Activated T-cell treated with anti-CD3 and anti-CD28 coated beads, Interleukin-2, amount 50 U/mL, for 1 hour (primary cell): ENCODE data around the gene RPP30.
"Not testable (repeated sequence)": the region's sequence is repeated elsewhere in the genome, so short reads cannot be mapped to it uniquely, and the experiment has no call there.

Experiments used
- DNase-seq: peaks from one replicate; pipeline ENCODE4 v3.0.0-alpha.2; 2020

The RPP30 gene

DNA sequence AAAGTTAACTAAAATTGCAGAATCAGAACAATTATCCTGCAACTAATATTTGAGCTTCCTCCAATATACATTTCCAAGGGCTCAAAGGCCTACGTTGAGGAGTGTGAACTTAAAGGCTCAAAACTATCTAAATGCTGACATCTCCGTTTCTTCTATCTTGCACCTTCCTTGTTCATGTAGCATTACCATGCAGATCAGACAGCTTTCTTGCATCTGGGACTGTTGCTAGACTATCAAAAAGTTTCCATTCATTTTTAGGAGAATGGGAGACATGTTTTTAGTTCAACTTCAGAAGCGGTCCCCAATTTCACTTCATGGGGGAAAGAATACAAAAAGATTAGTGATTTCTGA is 46.2 kb downstream of the RPP30 start:
- DNase-seq, result no peak

DNA sequence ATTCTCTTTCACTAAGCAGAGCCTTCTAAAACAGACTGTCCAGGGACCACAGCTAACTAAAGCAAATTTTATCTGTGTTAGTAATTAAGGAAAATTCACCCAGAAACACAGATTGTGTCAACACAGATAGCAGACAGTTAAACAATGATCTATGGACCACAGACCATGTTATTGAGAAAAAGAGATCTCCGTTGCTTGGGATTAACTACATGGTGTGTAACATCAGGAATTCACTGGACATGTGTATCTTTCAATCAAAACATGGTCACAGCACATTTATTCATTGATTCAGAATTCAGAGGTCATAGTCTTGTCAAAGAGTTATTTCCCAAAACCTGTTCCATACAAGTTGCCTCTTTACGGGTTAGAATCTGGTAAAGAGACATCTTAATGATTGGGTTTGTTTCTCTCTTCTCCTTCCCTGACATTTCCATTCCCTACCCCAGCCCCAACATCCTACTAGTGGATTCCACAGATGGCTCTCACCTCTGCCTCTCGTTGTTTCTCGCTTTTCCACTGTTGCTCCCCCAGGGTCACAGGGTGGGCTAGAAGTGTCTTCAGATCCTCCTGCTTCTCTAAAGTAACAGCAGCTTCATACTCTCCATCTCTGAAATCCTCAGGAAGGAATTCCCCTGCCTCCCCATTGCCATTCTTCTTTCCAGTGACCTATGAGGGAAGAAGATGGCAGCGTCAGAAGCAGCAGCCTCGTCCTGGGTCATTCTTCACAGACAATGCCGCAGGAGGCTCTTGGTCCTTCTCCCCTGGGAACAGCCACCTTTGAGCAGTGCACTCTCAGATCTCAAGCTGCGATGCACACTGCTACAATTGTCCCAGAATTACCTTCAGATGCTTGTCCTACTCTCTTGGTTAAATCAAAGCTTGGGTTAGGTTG is 48.2 kb downstream of the RPP30 start:
- DNase-seq, result no peak

DNA sequence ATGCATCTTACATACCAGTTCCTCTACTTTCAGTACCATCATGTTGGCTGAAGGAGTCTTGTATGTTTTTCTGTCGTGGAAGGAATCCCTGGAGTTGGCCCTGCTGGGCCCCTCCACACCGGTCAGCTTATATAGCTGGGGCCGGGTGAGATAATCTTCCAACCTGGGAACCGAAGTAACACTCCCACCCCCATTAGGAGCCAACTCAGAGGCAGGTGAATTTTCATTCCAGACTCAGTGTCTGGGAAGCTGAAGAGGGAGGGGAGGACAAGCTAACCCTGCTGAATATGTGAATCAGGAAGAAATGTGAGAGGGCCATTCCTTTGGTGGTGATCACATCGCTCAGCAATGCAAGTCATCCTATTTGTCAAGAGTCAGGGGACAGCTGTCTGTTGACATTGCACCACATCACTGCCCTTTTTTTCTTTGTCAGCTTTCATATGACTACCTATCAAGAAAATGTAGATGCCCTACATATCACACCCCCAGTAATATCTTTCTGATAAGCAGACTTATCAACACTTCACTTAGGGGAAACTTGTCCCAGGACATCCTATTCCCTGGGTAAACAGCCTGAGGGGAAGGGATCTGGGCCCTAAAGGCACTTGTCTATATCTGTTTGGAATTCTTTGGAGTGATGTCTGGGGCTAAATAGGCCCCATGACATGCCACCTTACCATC is 49.4 kb downstream of the RPP30 start, which contains the start of gene ANKRD1:
Gene ANKRD1, minus strand, starts transcription at position 102 of the 681 bp plus-strand sequence. Its CDS starts 60 bp downstream, at position 42.
- DNase-seq, result no peak

DNA sequence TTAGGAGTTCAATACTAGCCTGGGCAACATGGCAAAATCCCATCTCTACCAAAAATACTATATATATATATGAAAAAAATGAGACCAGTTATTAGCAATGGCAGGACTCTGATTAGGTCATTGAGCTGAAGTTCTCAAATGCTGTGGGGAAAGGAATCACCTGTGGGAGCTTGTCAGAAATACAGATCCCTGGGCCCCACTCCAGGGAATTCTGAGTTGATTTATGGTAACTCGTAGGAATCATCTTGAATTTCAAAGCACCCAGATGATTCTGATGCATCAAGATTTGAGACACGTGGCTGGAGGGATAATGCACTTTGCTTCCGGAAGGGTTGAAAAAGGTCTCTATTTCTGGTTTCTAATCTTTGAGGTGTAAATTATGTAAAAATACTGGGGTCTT is 50.1 kb downstream of the RPP30 start:
- DNase-seq, result no peak

DNA sequence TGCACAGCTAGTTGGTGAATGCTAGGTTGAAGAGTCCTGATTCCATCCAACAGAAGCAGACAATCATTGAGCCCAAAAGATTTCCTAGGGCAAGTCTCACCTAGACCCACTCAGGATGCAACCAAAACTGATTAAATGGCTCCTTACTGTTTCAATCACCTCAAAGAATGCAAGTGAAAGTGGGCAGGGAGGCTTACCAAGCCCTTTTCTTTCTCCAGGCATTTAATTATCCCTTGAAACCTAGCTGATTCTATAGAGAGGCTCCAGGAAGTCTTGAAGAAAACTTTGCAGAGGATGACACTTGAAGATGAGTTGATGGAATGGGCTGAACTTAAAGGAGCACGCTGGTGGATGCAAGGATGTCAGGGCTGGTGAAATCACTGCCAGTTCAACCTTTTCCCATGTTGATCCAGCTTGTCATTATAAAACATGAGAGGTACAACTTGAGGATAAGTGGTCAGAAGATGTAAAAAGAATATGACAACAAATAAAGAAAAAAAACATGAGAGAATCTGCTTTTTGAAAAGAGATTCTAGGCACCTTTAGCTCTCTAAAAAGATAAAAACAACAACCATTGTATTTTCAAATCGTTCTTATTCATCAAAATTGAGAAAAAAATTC is 51.4 kb downstream of the RPP30 start:
- DNase-seq, result no peak

DNA sequence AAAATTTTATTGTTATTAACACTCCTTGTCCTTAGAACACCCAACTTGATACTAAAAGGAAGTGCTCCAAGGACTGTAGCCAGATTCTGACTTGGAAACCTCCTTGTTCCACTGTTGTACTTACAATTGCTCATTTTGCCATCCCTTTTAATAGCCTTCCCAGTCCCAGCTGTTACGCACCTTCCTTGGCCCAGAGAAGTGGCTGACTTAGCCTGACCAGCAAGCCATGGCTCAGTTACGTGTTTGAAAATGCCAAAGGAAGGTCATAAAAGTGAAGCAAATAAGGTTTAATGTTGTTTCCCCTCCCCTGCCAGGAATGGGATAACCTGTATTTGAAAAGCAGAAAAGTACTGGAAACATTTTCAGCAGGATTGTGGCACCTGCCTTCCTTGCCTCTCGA is 52.8 kb downstream of the RPP30 start:
- DNase-seq, result no peak

DNA sequence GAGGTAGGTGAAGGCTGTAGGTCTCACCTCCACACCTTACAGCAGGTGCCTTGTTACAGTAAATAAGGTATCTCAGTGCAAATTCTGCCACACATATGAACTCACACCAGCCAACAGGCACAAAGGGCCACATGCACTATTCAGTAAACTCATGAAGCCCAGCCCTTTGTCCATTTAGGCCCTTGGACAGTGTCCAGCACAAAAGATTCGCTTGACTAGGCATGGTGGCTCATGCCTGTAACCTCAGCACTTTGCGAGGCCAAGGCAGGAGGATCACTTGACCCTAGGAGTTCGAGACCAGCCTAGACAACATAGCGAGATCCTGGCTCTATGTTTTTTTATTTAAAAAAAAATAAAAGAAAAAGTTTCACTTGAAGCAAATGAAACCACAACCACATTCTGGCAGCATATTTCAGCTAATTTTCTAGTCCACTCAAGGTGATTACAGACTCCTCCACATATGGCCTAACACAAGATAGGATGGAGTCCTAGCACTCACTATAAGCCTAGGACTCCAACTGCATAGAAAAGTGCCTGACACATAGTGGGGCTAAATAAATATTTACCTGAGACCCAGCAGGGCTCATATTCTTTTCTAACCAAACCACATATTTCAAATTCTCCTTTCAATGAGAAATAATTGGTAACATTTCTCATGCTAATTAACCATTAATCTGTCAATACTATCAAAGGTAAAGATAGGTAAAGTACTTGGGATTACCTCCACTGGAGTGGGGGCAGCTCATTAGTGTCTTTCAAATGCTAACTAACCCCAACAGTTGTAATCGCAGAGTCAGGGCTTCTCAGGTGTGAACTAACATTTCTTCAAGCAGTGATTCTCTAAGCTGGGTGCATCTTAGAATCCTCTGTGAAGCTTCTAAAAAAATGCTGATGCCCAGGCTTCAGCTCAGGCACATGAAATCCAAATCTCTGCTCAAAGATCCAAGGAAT is 53.6 kb downstream of the RPP30 start:
- DNase-seq, result no peak

DNA sequence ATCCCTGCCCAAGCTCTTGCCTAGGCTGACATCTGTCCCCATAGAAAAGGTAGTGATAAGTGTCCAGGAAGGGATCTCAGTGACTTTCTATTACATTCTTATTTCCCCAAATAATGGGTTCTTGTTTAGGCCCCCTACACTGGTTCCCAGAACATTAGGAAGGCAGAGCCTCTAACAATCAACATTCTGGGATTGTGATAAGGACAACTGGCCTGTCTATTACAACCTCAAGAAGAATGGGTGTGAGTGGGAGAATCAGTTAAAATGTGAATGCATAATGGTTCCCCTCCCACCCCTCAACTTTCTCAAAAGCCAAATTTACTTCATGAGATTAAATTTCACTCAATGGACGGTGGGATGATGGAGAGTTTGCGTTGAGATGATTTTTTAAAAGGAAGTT is 55.5 kb downstream of the RPP30 start:
- DNase-seq, result no peak

DNA sequence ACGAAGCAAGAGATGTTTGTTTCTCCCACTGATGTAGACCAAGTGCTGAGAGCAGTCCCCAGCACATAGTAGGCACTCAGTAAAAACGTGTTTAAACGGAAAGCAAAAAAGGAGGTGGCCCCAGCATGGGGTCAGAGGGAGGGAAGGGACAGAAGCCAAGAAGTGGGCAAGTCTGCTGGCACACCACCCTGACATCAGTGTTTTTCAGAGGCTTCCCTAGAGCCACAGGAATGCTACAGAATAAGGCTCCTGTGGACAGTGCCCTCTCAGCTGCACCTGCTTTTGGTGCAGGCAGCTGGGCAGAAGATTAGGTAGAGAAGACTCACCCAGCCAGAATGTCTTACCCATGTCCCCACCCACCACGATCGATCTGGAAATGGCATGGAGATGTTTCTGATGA is 57.4 kb downstream of the RPP30 start:
- DNase-seq, result no peak

DNA sequence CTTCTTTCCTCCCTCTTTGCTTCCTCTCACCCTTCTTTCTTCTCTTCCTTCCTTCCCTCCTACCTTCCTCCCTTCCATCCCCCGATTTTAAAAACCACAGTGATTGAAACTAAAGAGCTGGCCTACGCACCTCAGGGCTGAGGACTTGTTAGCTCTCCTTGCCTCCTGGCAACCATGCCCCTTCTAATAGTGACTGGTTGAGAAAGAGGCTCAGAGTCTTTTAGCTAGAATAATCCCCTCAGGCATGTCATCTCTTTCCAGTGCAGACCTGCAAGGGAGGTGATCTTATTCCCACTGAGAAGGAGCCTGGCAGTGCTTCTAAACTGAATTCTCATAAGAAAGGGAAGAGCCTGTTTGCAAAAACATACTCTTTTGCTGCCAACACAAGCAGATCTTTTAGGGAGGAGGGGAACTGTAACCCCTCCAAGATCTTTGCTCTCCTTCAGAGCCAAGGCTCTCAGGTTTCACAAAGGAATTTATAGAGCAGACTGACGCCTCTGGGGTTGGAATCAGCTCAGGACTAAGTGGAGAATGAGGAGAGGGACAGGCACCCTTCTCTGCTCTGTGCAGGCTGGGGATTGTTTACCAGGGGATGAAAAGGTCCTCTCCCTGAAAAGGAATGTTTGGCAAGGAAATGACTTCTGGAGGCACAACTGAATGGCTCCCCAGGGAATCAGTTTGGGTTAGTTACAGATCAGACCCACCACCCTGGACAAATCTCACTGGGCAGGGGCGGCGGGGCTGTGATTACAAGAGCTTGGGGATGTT is 58.5 kb downstream of the RPP30 start:
- DNase-seq, result no peak

DNA sequence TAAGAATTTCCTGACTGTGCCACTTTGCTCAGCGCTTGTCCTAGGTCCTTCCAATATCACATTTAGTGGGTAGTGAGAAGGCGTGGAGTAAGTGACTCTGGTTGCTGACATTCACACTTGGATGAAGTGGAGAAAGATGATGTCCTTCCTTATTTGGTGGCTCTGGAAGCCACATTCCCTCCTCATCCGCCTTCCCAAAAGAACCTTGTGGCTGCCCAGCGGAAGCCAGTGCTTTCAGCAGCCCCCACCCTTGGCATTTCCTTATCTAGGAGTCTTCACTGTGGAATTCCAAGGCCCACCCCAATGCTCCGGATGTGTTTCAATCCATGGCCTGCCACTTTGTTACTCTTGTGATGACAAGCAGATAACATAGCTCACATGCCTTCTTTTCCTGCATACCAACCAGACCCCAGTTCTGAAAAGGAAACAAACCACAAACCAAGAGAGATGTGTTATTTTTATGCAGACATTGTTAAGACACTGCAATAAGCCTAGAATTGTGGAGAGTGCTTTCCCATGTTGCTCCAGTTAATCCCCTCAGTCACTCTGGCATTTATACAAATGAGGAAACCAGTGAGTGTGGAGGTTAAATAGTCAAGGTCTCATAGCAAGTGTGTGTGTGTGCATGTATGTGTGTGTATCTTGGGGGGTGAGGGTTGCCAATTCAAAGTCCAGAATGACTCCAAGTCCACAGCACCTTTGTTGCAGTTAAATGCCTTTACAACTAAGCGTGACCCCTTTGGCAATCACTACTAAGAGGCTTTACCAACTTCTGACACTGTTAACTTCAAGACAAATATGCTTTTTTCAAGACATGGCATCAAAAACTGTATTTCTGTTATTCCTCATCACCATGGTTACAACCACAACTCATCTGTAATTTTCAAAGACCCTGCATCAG is 59.4 kb downstream of the RPP30 start:
- no peak for DNase-seq

DNA sequence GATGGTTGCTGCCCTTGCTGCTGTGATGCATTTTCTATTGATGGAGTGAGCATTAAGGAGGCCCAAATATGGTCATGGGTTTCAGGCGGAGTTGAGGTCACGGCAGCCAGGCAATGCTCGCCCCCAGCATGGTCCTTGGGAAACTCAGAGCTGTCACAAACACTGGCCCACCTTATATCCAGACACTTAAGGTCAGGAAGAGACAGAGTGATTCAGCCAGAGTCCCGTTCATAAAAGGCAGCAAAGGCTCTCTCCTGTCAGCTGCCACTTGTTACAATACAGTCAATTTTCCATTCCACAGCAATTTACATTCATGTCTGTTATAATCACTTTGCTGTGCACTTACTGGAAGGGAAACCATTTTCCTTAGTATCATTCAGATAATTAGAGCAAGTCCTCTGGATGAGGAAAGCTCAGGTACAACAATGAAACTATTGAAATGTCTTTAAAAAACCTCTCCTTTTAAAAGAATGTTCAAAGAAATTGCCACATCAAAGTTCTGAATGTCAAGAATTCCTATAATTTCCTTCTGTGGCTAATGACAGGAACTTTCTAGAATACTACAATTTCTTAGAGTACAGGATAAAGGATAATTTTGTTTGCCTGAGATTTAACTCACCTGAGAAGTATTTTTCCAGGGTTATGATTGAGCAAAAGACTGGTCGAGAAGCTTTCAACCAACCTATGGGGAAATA is 64.0 kb downstream of the RPP30 start:
- DNase-seq, result no peak

DNA sequence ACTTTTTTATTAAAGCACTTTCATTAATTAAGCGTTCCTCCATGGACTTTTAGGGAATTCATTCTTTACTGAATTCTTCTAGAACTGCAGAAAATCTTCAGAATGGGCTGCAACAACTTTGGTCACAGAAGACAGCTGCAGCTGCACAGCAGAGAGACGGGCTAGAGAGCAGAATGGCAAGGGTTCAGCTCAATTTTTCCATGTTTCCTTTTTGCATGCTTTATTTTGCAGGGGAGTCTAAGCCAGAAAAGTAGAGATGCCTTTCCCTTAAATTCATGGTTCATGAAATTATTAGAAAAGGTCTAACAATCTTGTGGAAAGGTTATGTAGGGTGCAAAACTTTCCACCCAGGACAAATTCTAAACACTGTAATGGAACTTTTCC is 64.5 kb downstream of the RPP30 start:
- DNase-seq, result no peak

DNA sequence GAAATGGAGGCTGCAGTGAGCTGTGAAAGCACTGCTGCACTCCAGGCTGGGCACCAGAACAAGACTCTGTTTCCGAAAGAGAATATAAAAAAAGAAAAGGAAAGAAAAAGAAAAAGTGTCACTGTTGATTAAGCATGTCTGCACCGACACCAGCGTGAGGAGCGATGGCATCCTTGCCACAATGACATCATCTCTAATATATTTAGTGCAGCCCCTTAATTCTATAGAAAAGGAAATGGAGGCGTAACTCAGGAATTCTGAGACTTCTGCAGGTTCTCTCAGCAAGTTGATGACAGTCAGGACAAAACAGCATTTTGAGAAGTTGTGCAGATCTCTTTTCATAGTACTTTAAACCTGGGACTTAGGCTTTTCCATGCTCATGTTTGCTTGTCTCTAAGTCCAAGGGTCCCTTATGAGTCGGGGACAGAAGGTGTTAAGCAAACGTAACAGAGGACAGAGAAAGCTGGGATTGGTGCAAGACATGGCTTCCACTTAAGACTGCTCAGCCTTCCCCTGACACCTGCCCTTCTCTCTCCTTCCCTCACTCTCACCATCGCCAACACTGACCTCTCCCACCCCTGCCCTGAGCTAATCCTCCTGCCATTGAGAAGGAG is 66.0 kb downstream of the RPP30 start:
- DNase-seq, result no peak

DNA sequence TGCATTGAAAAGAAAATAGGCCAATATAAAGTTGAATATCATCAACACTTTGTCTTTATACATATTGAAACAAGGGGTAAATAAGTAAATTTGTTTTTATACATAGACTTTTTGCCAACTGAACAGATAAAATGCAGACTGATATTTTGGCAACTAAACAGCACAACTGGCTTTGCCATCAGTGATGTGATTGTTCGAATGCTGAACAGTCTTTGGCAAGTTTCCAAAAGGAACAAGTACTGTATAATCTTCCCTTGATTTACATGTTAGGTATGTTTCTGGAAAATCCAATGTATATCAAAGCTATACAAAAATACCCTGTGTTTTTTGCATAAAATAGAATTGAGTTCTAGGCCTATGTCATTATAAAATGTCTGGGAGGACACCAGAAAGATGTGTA is 67.3 kb downstream of the RPP30 start:
- DNase-seq, result no peak

DNA sequence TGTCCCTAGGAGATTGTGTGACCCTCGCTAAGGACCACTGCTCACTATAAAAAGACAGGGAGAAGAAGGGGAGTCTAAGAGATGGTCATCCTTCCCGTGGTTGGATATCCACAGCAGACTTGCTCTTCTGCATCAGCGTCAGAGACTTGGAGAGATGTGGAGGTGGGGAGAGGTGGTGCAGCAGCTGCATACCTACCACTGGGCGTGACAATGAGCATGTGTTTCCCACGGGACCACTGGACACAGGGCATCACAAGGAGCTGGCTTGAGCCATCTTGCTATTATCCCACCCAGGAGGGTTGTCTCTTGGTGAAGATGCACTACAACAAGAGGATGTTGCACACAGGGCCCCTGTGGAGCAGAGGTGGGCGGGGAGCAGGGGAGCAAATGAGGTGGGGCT is 67.9 kb downstream of the RPP30 start:
- no peak for DNase-seq

DNA sequence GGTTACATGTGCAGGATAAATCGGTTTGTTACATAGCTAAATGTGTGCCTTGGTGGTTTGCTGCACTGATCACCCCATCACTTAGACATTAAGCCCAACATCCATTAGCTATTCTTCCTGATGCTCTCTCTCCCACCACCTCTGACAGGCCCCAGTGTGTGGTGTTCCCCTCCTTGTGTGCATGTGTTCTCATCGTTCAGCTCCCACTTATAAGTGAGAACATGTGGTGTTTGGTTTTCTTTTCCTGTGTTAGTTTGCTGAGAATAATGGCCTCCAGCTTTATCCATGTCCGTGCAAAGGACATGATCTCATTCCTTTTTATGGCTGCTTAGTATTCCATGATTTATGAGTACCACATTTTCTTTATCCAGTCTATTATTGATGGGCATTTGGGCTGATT is 71.2 kb downstream of the RPP30 start:
- DNase-seq, result not testable (repeated sequence)

DNA sequence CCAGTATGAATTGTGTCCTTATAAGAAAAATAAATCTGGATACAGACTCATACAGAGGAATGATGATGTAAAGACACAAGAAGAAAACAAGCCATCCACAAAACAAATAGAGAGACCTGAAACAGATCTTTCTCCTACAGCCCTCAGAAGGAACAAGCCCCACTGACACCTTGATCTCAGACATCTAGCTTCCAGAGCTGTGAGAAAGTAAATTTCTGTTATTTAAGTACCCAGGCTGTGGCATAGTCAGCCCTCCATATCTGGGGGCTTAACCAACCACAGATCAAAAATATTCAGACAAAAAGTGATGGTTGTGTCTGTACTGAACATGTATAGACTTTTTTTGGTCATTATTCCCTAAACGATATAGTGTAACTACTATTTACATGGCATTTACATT is 73.0 kb downstream of the RPP30 start:
- DNase-seq, result no peak

DNA sequence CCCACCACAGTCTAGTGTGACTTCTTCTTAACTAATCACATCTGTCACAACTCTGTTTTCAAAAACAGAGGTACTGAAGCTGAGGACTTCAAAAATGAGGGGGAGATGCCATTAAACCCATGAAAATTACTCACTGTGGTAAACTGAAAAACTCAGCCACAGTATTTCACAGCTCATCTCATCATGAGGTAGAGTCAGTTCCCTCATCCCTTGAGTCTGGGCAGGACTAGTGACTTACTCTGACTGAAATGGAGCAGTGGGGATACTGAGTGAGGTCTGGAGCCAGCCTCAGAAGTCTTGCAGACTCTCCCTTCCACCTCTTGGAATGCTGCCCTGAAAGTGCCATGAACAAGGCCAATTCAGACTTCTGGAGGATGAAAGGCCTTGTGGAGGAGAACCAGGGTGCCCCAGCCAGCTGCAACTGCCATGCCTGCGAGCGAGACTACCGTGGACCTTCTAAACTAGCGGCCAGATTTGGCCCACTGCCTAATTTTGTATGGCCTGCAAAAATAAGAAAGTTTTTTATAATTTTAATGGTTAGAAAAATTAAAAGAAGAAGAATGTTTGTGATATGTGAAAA is 73.8 kb downstream of the RPP30 start:
- DNase-seq, result no peak
